H9 (cell line): ENCODE data around the gene SAT2. TPM values are rescaled to one million over a fixed set of nuclear protein-coding genes. Genes with fewer than 3 reads are reported as not detected.
A peak's percentile ranks its signal among the peaks of the same experiment; 100 is the strongest.

Experiments used
- DNase-seq: peaks from one replicate; pipeline ENCODE4 v3.0.0-alpha.2; 2017
- H2AFZ ChIP-seq: one replicate; pipeline ENCODE4 v1.6.1; 2013; ENCODE audit warnings: mild to moderate bottlenecking, low read length, control low read depth, moderate library complexity
- H2AK5ac ChIP-seq: 2 replicates; pipeline ENCODE4 v1.6.1; 2013; ENCODE audit warnings: low read length, control low read depth, mixed read lengths; ENCODE audit not compliant: insufficient read length
- H2BK120ac ChIP-seq: one replicate; pipeline ENCODE4 v1.6.1; 2013; ENCODE audit warnings: low read depth, mild to moderate bottlenecking, low read length, control low read depth, inconsistent platforms; ENCODE audit not compliant: poor library complexity, severe bottlenecking
- H2BK12ac ChIP-seq: 2 replicates; pipeline ENCODE4 v1.6.1; 2013; ENCODE audit warnings: low read length, control low read depth, mixed read lengths, low read depth; ENCODE audit not compliant: insufficient read length
- H2BK15ac ChIP-seq: 2 replicates; pipeline ENCODE4 v1.6.1; 2013; ENCODE audit warnings: low read depth, low read length, control low read depth
- H2BK20ac ChIP-seq: one replicate; pipeline ENCODE4 v1.6.1; 2013; ENCODE audit warnings: low read depth, mild to moderate bottlenecking, low read length, control low read depth, inconsistent platforms; ENCODE audit not compliant: poor library complexity, severe bottlenecking
- H2BK5ac ChIP-seq: 2 replicates; pipeline ENCODE4 v1.6.1; 2013; ENCODE audit warnings: low read length, control low read depth, mixed read lengths; ENCODE audit not compliant: insufficient read length
- H3K14ac ChIP-seq: 2 replicates; pipeline ENCODE4 v1.6.1; 2013; ENCODE audit warnings: low read length, control low read depth; ENCODE audit not compliant: insufficient read depth
- H3K18ac ChIP-seq: 2 replicates; pipeline ENCODE4 v1.6.1; 2013; ENCODE audit warnings: low read depth, mild to moderate bottlenecking, mixed read lengths, low read length, control low read depth; ENCODE audit not compliant: insufficient read length
- H3K23ac ChIP-seq: 2 replicates; pipeline ENCODE4 v1.6.1; 2013; ENCODE audit warnings: low read length, control low read depth, mixed read lengths, low read depth; ENCODE audit not compliant: insufficient read length
- H3K23me2 ChIP-seq: 2 replicates; pipeline ENCODE4 v1.6.1; 2013; ENCODE audit warnings: low read depth, mild to moderate bottlenecking, mixed read lengths, low read length, control low read depth; ENCODE audit not compliant: insufficient read length, poor library complexity, severe bottlenecking
- H3K27ac ChIP-seq: 2 replicates; pipeline ENCODE4 v1.5.1; 2013; ENCODE audit warnings: low read length, control low read depth, mixed read lengths, low read depth; ENCODE audit not compliant: insufficient read length
- H3K27me3 ChIP-seq: 2 replicates; pipeline ENCODE4 v1.6.1; 2013; ENCODE audit warnings: low read length, control low read depth, inconsistent platforms; ENCODE audit not compliant: insufficient read depth
- H3K4ac ChIP-seq: 2 replicates; pipeline ENCODE4 v1.6.1; 2013; ENCODE audit warnings: low read depth, mild to moderate bottlenecking, control low read depth, inconsistent platforms, low read length, moderate library complexity
- H3K4me1 ChIP-seq: 2 replicates; pipeline ENCODE4 v1.6.1; 2013; ENCODE audit warnings: low read length, control low read depth, inconsistent platforms; ENCODE audit not compliant: insufficient read depth
- H3K4me2 ChIP-seq: 2 replicates; pipeline ENCODE4 v1.6.1; 2013; ENCODE audit warnings: low read length, control low read depth, mixed read lengths; ENCODE audit not compliant: insufficient read length, insufficient read depth
- H3K56ac ChIP-seq: 2 replicates; pipeline ENCODE4 v1.6.1; 2013; ENCODE audit warnings: low read depth, mild to moderate bottlenecking, mixed read lengths, low read length, control low read depth; ENCODE audit not compliant: insufficient read length
- H3K79me1 ChIP-seq: 2 replicates; pipeline ENCODE4 v1.6.1; 2013; ENCODE audit warnings: low read depth, mild to moderate bottlenecking, moderate library complexity, low read length, control low read depth, inconsistent platforms; ENCODE audit not compliant: insufficient read depth, poor library complexity, severe bottlenecking
- H3K79me2 ChIP-seq: 2 replicates; pipeline ENCODE4 v1.6.1; 2013; ENCODE audit warnings: low read length, control low read depth, inconsistent platforms; ENCODE audit not compliant: insufficient read depth
- H3K9ac ChIP-seq: 2 replicates; pipeline ENCODE4 v1.6.1; 2013; ENCODE audit warnings: low read length, control low read depth, mixed read lengths; ENCODE audit not compliant: insufficient read length; ENCODE audit errors: extremely low read depth
- H3K9me3 ChIP-seq: one replicate; pipeline ENCODE4 v1.6.1; 2013; ENCODE audit warnings: low read depth, low read length, inconsistent platforms; ENCODE audit not compliant: control insufficient read depth
- H3T11ph ChIP-seq: one replicate; pipeline ENCODE4 v1.6.1; 2013; ENCODE audit warnings: mild to moderate bottlenecking, low read length, control low read depth, inconsistent platforms
- H4K20me1 ChIP-seq: one replicate; pipeline ENCODE4 v1.6.1; 2013; ENCODE audit not compliant: control insufficient read depth, insufficient read length, insufficient read depth
- H4K5ac ChIP-seq: 2 replicates; pipeline ENCODE4 v1.6.1; 2013; ENCODE audit warnings: low read depth, mild to moderate bottlenecking, mixed read lengths, low read length, control low read depth; ENCODE audit not compliant: insufficient read length
- H4K8ac ChIP-seq: replicated peaks from 2 replicates; pipeline ENCODE4 v1.6.1; 2013; ENCODE audit warnings: low read length, control low read depth, mixed read lengths, low read depth; ENCODE audit not compliant: insufficient read length
- H4K91ac ChIP-seq: 2 replicates; pipeline ENCODE4 v1.6.1; 2013; ENCODE audit warnings: low read depth, mild to moderate bottlenecking, moderate library complexity, mixed read lengths, low read length, control low read depth; ENCODE audit not compliant: insufficient read length
- H3K27ac Mint-ChIP-seq, 3 experiments: 2 replicates in 2 of 3; 3 replicates in 1 of 3; pipeline ENCODE4 v1.8.0; 2020 to 2021; ENCODE audit warnings: mixed read lengths in 3 of 3, mild to moderate bottlenecking in 1 of 3, moderate library complexity in 1 of 3
- H3K27me3 Mint-ChIP-seq: 2 replicates; pipeline ENCODE4 v1.8.0; 2021; ENCODE audit warnings: low read depth, mild to moderate bottlenecking, moderate library complexity, mixed read lengths
- H3K36me3 Mint-ChIP-seq, 3 experiments: 2 replicates in 2 of 3; 3 replicates in 1 of 3; pipeline ENCODE4 v1.8.0; 2020 to 2021; ENCODE audit warnings: low read depth in 3 of 3, mixed read lengths in 3 of 3; ENCODE audit not compliant: insufficient read depth in 1 of 3
- H3K4me1 Mint-ChIP-seq, 2 experiments: 2 replicates each; pipeline ENCODE4 v1.8.0; 2020; ENCODE audit warnings: mixed read lengths in 2 of 2
- H3K4me3 Mint-ChIP-seq, 2 experiments: 2 replicates in 1 of 2; 3 replicates in 1 of 2; pipeline ENCODE4 v1.8.0; 2020 to 2021; ENCODE audit warnings: mild to moderate bottlenecking in 2 of 2, mixed read lengths in 2 of 2, moderate library complexity in 1 of 2
- H3K9me3 Mint-ChIP-seq, 2 experiments: 2 replicates in 1 of 2; 3 replicates in 1 of 2; pipeline ENCODE4 v1.8.0; 2020; ENCODE audit warnings: mild to moderate bottlenecking in 2 of 2, mixed read lengths in 2 of 2, moderate library complexity in 1 of 2
- WGBS: extraction: QIAGEN DNeasy Blood & Tissue Kit; methylation state at CpG from one replicate; pipeline ENCODE4 v1.1.7; 2013; ENCODE audit warnings: missing lambda C conversion rate, low lambda C conversion rate, mixed read lengths; ENCODE audit not compliant: insufficient read length; ENCODE audit errors: extremely low coverage; 5-methylcytosine and 5-hydroxymethylcytosine counted together
- total RNA-seq: library from RNA; stranded (reverse); gene quantifications from 2 replicates; pipeline ENCODE4 v1.2.1, GENCODE V29; 2021
- TF ChIP-seq, protein P1 (sequence below): fragments of 200-600 bp; sonication (generic); conservative IDR thresholded peaks from 3 replicates; pipeline ENCODE4 v1.8.0; 2021; ENCODE audit warnings: antibody characterized with exemption, mild to moderate bottlenecking

SAT2 gene
- total RNA-seq, 1 experiment from 2014 or later: 72.1 TPM

DNA sequence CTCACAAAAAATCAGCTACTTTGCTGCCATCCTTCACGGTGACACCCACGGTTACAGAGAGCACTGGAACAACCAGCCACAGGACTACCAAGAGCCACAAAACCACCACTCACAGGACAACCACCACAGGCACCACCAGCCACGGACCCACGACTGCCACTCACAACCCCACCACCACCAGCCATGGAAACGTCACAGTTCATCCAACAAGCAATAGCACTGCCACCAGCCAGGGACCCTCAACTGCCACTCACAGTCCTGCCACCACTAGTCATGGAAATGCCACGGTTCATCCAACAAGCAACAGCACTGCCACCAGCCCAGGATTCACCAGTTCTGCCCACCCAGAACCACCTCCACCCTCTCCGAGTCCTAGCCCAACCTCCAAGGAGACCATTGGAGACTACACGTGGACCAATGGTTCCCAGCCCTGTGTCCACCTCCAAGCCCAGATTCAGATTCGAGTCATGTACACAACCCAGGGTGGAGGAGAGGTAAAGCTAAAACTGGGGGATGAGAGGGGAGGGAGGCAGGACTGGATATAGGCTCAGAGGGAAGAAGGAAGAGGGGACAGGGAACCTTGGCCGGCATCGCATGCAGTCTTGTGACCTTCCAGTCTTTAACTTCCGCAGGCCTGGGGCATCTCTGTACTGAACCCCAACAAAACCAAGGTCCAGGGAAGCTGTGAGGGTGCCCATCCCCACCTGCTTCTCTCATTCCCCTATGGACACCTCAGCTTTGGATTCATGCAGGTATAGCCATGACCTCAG is 47.6 kb downstream of the SAT2 start:
- Histone ChIP-seq H3K9ac (no peak overlapping the region), H2BK15ac (no peak overlapping the region), H4K20me1 (no peaks in the 10 kb centered on the region), H3K79me2 (no peaks in the 10 kb centered on the region; the same call in 1 of the 2 replicates), H3K27ac (no peak overlapping the region), H2BK5ac (no peak overlapping the region), H3K4me2 (no peak overlapping the region), H2BK120ac (no peak overlapping the region), H2AK5ac (no peak overlapping the region), H3K4ac (no peak overlapping the region), H4K91ac (no peak overlapping the region), H2BK12ac (no peak overlapping the region), H3K4me1 (no peaks in the 10 kb centered on the region), H3K23me2 (peaks cover 3% of the 10 kb centered on the region), H3K56ac (no peak overlapping the region), H2AFZ (no peak overlapping the region), H3K23ac (no peak overlapping the region), H3K18ac (no peak overlapping the region), H4K5ac (no peak overlapping the region), H2BK20ac (no peak overlapping the region), H4K8ac (no peak overlapping the region), H3K14ac (no peak overlapping the region), H3K27me3 (no peaks in the 10 kb centered on the region), H3K9me3 (no peaks in the 10 kb centered on the region), H3T11ph (no peak overlapping the region), H3K79me1 (peaks cover 2% of the 10 kb centered on the region)
- Mint-ChIP-seq H3K27me3 (peaks cover 2% of the 10 kb centered on the region), H3K9me3 (peaks cover 0 to 3% of the 10 kb centered on the region in 2 experiments; a peak in 1 of 5 replicates), H3K36me3 (peaks cover 39 to 60% (median 49%) of the 10 kb centered on the region in 3 experiments), H3K27ac (peak overlapping the region; percentile 62 to 96 (median 86); a peak in 5 of 7 replicates), H3K4me3 (peak overlapping the region; percentile 3 to 43; a peak in 2 of 5 replicates), H3K4me1 (peaks cover 50 to 56% of the 10 kb centered on the region in 2 experiments)
- TF ChIP-seq, protein P1, sequence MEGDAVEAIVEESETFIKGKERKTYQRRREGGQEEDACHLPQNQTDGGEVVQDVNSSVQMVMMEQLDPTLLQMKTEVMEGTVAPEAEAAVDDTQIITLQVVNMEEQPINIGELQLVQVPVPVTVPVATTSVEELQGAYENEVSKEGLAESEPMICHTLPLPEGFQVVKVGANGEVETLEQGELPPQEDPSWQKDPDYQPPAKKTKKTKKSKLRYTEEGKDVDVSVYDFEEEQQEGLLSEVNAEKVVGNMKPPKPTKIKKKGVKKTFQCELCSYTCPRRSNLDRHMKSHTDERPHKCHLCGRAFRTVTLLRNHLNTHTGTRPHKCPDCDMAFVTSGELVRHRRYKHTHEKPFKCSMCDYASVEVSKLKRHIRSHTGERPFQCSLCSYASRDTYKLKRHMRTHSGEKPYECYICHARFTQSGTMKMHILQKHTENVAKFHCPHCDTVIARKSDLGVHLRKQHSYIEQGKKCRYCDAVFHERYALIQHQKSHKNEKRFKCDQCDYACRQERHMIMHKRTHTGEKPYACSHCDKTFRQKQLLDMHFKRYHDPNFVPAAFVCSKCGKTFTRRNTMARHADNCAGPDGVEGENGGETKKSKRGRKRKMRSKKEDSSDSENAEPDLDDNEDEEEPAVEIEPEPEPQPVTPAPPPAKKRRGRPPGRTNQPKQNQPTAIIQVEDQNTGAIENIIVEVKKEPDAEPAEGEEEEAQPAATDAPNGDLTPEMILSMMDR: no peak
- DNase-seq: no peak
- WGBS: no CpG with 5 or more reads among the region's 12 CpGs
